ENCODE measurements around the gene FAF2. TPM values are rescaled to one million over a fixed set of nuclear protein-coding genes. Genes with fewer than 3 reads are reported as not detected.

The FAF2 gene
- total RNA-seq, 1 experiment from 2014 or later = 32.9 TPM

DNA sequence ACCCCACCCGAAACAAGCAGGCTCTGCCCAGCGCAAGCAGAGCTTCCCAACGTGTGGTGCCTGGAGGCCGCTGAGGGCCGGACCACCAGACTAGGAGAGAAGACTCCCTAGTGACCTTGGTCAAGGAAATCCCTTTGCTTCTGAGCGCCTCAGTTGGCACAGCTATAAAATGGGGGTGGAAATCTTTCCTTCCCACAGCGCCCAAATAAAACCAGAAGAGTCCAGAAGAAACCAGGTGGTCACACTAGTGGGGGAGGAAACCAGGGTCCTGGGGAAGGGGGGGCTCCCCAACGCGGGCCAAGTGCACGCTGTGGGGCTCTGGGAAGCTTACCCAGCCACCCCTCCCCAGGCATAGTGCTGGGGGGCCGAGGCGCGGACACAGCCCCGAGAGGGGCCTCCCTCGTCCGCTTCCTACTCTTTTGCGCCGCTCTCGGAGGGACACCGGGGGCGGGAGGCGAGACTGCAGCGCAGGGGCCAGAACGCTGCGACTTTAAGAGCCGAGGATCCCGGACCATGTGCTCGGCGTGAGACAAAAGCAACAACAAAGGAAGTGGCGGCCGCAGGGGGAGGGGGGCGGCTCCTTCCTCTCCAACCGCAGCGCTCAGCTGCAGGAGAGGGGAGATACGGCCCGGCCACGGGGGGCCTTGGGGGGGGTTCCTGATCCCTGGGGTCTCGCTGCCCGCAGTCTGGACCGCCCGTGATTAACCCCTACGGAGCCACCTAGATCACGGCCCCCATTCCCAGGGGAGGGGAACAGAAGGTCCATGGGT lies 88.1 kb downstream of the FAF2 start (continued):
- TF ChIP-seq, protein P1, sequence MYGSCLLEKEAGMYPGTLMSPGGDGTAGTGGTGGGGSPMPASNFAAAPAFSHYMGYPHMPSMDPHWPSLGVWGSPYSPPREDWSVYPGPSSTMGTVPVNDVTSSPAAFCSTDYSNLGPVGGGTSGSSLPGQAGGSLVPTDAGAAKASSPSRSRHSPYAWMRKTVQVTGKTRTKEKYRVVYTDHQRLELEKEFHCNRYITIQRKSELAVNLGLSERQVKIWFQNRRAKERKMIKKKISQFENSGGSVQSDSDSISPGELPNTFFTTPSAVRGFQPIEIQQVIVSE (CRISPR knock-in tag; IDR thresholded peaks at IDR 0.05; ENCODE audit: borderline replicate concordance) = no peak
- TF ChIP-seq, protein P2, sequence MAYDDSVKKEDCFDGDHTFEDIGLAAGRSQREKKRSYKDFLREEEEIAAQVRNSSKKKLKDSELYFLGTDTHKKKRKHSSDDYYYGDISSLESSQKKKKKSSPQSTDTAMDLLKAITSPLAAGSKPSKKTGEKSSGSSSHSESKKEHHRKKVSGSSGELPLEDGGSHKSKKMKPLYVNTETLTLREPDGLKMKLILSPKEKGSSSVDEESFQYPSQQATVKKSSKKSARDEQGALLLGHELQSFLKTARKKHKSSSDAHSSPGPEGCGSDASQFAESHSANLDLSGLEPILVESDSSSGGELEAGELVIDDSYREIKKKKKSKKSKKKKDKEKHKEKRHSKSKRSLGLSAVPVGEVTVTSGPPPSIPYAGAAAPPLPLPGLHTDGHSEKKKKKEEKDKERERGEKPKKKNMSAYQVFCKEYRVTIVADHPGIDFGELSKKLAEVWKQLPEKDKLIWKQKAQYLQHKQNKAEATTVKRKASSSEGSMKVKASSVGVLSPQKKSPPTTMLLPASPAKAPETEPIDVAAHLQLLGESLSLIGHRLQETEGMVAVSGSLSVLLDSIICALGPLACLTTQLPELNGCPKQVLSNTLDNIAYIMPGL (CRISPR knock-in tag; IDR thresholded peaks at IDR 0.05) = 0 out of 2 replicates have a peak, but pooled peaks have one; percentile 36
- TF ChIP-seq, protein P3, sequence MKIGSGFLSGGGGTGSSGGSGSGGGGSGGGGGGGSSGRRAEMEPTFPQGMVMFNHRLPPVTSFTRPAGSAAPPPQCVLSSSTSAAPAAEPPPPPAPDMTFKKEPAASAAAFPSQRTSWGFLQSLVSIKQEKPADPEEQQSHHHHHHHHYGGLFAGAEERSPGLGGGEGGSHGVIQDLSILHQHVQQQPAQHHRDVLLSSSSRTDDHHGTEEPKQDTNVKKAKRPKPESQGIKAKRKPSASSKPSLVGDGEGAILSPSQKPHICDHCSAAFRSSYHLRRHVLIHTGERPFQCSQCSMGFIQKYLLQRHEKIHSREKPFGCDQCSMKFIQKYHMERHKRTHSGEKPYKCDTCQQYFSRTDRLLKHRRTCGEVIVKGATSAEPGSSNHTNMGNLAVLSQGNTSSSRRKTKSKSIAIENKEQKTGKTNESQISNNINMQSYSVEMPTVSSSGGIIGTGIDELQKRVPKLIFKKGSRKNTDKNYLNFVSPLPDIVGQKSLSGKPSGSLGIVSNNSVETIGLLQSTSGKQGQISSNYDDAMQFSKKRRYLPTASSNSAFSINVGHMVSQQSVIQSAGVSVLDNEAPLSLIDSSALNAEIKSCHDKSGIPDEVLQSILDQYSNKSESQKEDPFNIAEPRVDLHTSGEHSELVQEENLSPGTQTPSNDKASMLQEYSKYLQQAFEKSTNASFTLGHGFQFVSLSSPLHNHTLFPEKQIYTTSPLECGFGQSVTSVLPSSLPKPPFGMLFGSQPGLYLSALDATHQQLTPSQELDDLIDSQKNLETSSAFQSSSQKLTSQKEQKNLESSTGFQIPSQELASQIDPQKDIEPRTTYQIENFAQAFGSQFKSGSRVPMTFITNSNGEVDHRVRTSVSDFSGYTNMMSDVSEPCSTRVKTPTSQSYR (CRISPR knock-in tag; IDR thresholded peaks at IDR 0.05) = peak; percentile 60; the same call in 1 of the 2 replicates
- TF ChIP-seq IRF2 (CRISPR knock-in tag; IDR thresholded peaks at IDR 0.05; ENCODE audit: borderline replicate concordance, low read depth) (no peak), ZNF423 (CRISPR knock-in tag; IDR thresholded peaks at IDR 0.05) (peak; percentile 87), GABPB1 (CRISPR knock-in tag; IDR thresholded peaks at IDR 0.05) (no peak), ZNF121 (CRISPR knock-in tag; IDR thresholded peaks at IDR 0.05) (no peak), PRRX2 (CRISPR knock-in tag; IDR thresholded peaks at IDR 0.05) (no peak), ZNF232 (CRISPR knock-in tag; IDR thresholded peaks at IDR 0.05) (no peak), TEAD4 (CRISPR knock-in tag; IDR thresholded peaks at IDR 0.05) (no peak), RELA (CRISPR knock-in tag; IDR thresholded peaks at IDR 0.05; ENCODE audit: borderline replicate concordance) (no peak), MYBL2 (CRISPR knock-in tag; IDR thresholded peaks at IDR 0.05) (0 out of 2 replicates have a peak, but pooled peaks have one; percentile 44), EMX1 (CRISPR knock-in tag; IDR thresholded peaks at IDR 0.05) (no peak), JUN (CRISPR knock-in tag; IDR thresholded peaks at IDR 0.05) (no peak), NR3C1 (CRISPR knock-in tag; conservative IDR thresholded peaks at IDR 0.05; ENCODE audit: low read depth) (no peak), CBFB (CRISPR knock-in tag; IDR thresholded peaks at IDR 0.05; ENCODE audit: low read depth) (no peak), NR1H2 (CRISPR knock-in tag; IDR thresholded peaks at IDR 0.05) (no peak), JAZF1 (CRISPR knock-in tag; IDR thresholded peaks at IDR 0.05) (no peak), SOX15 (CRISPR knock-in tag; IDR thresholded peaks at IDR 0.05) (no peak)
- TF ChIP-seq, protein P4, sequence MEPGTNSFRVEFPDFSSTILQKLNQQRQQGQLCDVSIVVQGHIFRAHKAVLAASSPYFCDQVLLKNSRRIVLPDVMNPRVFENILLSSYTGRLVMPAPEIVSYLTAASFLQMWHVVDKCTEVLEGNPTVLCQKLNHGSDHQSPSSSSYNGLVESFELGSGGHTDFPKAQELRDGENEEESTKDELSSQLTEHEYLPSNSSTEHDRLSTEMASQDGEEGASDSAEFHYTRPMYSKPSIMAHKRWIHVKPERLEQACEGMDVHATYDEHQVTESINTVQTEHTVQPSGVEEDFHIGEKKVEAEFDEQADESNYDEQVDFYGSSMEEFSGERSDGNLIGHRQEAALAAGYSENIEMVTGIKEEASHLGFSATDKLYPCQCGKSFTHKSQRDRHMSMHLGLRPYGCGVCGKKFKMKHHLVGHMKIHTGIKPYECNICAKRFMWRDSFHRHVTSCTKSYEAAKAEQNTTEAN (CRISPR knock-in tag; IDR thresholded peaks at IDR 0.05) = no peak
- TF ChIP-seq, protein P5, sequence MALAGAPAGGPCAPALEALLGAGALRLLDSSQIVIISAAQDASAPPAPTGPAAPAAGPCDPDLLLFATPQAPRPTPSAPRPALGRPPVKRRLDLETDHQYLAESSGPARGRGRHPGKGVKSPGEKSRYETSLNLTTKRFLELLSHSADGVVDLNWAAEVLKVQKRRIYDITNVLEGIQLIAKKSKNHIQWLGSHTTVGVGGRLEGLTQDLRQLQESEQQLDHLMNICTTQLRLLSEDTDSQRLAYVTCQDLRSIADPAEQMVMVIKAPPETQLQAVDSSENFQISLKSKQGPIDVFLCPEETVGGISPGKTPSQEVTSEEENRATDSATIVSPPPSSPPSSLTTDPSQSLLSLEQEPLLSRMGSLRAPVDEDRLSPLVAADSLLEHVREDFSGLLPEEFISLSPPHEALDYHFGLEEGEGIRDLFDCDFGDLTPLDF (CRISPR knock-in tag; IDR thresholded peaks at IDR 0.05) = no peak
- TF ChIP-seq, protein P6, sequence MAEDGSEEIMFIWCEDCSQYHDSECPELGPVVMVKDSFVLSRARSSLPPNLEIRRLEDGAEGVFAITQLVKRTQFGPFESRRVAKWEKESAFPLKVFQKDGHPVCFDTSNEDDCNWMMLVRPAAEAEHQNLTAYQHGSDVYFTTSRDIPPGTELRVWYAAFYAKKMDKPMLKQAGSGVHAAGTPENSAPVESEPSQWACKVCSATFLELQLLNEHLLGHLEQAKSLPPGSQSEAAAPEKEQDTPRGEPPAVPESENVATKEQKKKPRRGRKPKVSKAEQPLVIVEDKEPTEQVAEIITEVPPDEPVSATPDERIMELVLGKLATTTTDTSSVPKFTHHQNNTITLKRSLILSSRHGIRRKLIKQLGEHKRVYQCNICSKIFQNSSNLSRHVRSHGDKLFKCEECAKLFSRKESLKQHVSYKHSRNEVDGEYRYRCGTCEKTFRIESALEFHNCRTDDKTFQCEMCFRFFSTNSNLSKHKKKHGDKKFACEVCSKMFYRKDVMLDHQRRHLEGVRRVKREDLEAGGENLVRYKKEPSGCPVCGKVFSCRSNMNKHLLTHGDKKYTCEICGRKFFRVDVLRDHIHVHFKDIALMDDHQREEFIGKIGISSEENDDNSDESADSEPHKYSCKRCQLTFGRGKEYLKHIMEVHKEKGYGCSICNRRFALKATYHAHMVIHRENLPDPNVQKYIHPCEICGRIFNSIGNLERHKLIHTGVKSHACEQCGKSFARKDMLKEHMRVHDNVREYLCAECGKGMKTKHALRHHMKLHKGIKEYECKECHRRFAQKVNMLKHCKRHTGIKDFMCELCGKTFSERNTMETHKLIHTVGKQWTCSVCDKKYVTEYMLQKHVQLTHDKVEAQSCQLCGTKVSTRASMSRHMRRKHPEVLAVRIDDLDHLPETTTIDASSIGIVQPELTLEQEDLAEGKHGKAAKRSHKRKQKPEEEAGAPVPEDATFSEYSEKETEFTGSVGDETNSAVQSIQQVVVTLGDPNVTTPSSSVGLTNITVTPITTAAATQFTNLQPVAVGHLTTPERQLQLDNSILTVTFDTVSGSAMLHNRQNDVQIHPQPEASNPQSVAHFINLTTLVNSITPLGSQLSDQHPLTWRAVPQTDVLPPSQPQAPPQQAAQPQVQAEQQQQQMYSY (CRISPR knock-in tag; IDR thresholded peaks at IDR 0.05) = no peak
- TF ChIP-seq, protein P7, sequence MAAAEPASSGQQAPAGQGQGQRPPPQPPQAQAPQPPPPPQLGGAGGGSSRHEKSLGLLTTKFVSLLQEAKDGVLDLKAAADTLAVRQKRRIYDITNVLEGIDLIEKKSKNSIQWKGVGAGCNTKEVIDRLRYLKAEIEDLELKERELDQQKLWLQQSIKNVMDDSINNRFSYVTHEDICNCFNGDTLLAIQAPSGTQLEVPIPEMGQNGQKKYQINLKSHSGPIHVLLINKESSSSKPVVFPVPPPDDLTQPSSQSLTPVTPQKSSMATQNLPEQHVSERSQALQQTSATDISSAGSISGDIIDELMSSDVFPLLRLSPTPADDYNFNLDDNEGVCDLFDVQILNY (CRISPR knock-in tag; IDR thresholded peaks at IDR 0.05) = no peak
- TF ChIP-seq, protein P8, sequence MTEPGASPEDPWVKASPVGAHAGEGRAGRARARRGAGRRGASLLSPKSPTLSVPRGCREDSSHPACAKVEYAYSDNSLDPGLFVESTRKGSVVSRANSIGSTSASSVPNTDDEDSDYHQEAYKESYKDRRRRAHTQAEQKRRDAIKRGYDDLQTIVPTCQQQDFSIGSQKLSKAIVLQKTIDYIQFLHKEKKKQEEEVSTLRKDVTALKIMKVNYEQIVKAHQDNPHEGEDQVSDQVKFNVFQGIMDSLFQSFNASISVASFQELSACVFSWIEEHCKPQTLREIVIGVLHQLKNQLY (CRISPR knock-in tag; IDR thresholded peaks at IDR 0.05) = no peak
- TF ChIP-seq, protein P9, sequence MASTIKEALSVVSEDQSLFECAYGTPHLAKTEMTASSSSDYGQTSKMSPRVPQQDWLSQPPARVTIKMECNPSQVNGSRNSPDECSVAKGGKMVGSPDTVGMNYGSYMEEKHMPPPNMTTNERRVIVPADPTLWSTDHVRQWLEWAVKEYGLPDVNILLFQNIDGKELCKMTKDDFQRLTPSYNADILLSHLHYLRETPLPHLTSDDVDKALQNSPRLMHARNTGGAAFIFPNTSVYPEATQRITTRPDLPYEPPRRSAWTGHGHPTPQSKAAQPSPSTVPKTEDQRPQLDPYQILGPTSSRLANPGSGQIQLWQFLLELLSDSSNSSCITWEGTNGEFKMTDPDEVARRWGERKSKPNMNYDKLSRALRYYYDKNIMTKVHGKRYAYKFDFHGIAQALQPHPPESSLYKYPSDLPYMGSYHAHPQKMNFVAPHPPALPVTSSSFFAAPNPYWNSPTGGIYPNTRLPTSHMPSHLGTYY (CRISPR knock-in tag; IDR thresholded peaks at IDR 0.05) = no peak
